ENCODE measurements around the gene KCNE4.

Gene KCNE4

DNA sequence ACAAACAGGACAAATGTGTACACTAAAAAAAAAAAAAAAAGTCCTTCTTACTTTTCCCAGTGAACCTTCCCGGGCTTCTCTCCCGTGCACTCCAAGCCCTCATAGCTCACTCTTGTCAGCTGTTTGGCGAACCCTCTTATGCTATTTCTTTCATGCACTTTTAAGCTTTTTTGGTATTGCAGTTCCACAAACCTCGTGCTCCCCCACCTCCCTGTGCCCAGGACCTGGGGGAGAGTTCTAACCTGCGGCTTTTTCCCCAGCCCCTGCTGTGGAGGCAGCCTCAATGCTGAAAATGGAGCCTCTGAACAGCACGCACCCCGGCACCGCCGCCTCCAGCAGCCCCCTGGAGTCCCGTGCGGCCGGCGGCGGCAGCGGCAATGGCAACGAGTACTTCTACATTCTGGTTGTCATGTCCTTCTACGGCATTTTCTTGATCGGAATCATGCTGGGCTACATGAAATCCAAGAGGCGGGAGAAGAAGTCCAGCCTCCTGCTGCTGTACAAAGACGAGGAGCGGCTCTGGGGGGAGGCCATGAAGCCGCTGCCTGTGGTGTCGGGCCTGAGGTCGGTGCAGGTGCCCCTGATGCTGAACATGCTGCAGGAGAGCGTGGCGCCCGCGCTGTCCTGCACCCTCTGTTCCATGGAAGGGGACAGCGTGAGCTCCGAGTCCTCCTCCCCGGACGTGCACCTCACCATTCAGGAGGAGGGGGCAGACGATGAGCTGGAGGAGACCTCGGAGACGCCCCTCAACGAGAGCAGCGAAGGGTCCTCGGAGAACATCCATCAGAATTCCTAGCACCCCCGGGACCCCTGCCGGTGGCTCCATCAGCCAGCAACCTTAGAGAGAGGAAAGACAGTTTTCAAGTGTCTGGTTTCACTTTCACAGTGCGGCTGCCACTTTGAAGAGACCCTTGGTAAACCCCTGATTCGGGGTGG lies 826 bp downstream of the KCNE4 start:
- H3K4me1 ChIP-seq (ENCODE audit: insufficient read depth, poor library complexity, severe bottlenecking): no peaks in the 10 kb centered on the region
- DNase-seq (ENCODE audit: low spot score) (no peak), ATAC-seq (ENCODE audit: low read depth) (no peak)
- no peak for TF ChIP-seq CTCF (IDR thresholded peaks at IDR 0.05; ENCODE audit: poor library complexity, severe bottlenecking)
- H3K9me3 ChIP-seq (ENCODE audit: severe bottlenecking): no peaks in the 10 kb centered on the region
- H3K36me3 ChIP-seq (ENCODE audit: low read depth): no peaks in the 10 kb centered on the region
- H3K27me3 ChIP-seq (ENCODE audit: insufficient read depth, poor library complexity, severe bottlenecking): no peaks in the 10 kb centered on the region
- H3K27ac ChIP-seq (ENCODE audit: poor library complexity, severe bottlenecking): no peak overlapping the region
- no peak overlapping the region for H3K4me3 ChIP-seq (ENCODE audit: severe bottlenecking)

DNA sequence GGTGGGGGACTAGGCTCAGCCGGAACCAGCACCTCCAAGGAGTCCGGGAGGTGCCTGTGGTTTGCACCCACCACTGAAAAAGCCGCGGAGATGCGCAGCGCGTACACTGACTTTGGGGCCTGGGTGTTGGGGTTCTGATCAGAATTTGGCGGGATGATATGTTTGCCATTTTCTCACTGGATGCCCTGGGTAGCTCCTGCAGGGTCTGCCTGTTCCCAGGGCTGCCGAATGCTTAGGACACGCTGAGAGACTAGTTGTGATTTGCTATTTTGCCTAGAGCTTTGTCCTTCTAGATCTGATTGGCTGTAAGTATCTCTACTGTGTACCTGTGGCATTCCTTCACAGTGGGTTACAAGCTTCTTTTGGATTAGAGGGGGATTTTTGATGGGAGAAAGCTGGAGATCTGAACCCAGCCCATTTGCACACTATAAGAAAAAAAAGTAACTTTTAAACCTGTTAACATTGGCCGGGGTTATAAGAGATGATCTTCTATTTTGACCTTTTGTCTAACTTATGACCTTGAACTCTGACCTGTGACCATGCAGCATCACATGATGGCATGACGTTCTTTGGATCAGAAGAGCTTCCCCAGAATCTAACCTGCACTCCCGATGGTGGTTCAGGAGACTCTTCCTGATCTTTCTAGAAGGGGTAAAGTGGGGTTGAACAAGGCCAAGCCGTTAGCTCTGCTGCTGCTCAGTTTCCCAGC lies 1.6 kb downstream of the KCNE4 start:
- DNase-seq (ENCODE audit: low spot score) (no peak), ATAC-seq (ENCODE audit: low read depth) (no peak)
- Histone ChIP-seq H3K27ac (ENCODE audit: poor library complexity, severe bottlenecking) (no peak overlapping the region), H3K9me3 (ENCODE audit: severe bottlenecking) (no peaks in the 10 kb centered on the region), H3K4me1 (ENCODE audit: insufficient read depth, poor library complexity, severe bottlenecking) (no peaks in the 10 kb centered on the region), H3K4me3 (ENCODE audit: severe bottlenecking) (no peak overlapping the region), H3K36me3 (ENCODE audit: low read depth) (no peaks in the 10 kb centered on the region), H3K27me3 (ENCODE audit: insufficient read depth, poor library complexity, severe bottlenecking) (no peaks in the 10 kb centered on the region)
- TF ChIP-seq CTCF (IDR thresholded peaks at IDR 0.05; ENCODE audit: poor library complexity, severe bottlenecking): no peak

DNA sequence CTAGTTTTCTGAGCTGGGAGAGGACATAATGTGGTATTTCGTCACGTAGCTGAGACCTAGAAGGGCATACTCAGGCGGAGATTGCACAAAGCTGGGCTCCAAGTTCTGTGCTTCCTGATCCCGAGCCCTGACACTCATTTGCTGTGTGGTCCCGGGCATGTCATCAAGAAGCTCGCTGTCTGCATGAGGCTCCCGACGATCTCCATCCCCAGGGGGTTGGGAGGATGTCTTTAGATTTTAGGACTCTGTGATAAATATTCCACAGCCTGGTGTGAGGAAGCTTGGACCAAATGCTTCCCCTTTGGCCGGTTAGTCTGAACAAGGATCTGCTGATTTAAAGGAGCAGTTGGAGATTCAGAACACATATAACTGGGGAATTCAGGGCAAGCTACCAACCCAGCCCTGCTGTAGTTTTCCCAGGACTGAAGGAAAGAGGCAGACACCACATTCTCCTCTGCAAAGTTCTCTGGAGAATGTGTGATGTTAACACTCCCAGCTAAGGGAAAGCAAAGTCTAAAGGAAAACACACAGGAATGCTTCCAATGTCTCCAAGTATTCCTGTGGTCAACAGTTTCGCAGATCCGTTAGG lies 2.3 kb downstream of the KCNE4 start:
- no peaks in the 10 kb centered on the region for H3K27me3 ChIP-seq (ENCODE audit: insufficient read depth, poor library complexity, severe bottlenecking)
- no peak for DNase-seq (ENCODE audit: low spot score)
- H3K27ac ChIP-seq (ENCODE audit: poor library complexity, severe bottlenecking): no peak overlapping the region
- no peak for TF ChIP-seq CTCF (IDR thresholded peaks at IDR 0.05; ENCODE audit: poor library complexity, severe bottlenecking)
- H3K4me3 ChIP-seq (ENCODE audit: severe bottlenecking): no peak overlapping the region
- no peak for ATAC-seq (ENCODE audit: low read depth)
- H3K9me3 ChIP-seq (ENCODE audit: severe bottlenecking): no peaks in the 10 kb centered on the region
- H3K36me3 ChIP-seq (ENCODE audit: low read depth): no peaks in the 10 kb centered on the region
- H3K4me1 ChIP-seq (ENCODE audit: insufficient read depth, poor library complexity, severe bottlenecking): peaks cover 3% of the 10 kb centered on the region

DNA sequence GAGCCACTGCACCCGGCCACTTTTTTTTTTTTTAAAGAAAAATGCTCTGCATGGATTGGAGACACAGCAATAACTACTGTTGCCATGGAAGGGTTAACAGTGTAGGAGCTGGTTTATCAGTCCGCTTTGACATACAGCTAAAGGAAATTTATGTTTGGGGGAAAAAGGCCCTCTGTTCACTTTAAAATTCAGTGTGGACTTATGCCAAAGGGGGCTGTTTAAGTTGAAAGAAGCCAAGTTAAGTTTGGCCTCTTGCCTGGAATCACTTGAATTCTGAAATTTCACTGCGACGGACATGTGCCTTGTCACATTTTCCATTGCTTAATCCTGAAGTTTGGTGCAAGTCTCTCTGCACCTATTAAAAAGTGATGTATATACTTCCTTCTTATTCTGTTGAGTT lies 3.1 kb downstream of the KCNE4 start:
- H3K4me1 ChIP-seq (ENCODE audit: insufficient read depth, poor library complexity, severe bottlenecking): peaks cover 6% of the 10 kb centered on the region
- no peak overlapping the region for H3K4me3 ChIP-seq (ENCODE audit: severe bottlenecking)
- H3K27me3 ChIP-seq (ENCODE audit: insufficient read depth, poor library complexity, severe bottlenecking): no peaks in the 10 kb centered on the region
- ATAC-seq (ENCODE audit: low read depth) (no peak), DNase-seq (ENCODE audit: low spot score) (no peak)
- no peak for TF ChIP-seq CTCF (IDR thresholded peaks at IDR 0.05; ENCODE audit: poor library complexity, severe bottlenecking)
- no peaks in the 10 kb centered on the region for H3K36me3 ChIP-seq (ENCODE audit: low read depth)
- no peaks in the 10 kb centered on the region for H3K9me3 ChIP-seq (ENCODE audit: severe bottlenecking)
- H3K27ac ChIP-seq (ENCODE audit: poor library complexity, severe bottlenecking): no peak overlapping the region
